ENCODE results near the gene ASPRV1.

Gene ASPRV1

DNA sequence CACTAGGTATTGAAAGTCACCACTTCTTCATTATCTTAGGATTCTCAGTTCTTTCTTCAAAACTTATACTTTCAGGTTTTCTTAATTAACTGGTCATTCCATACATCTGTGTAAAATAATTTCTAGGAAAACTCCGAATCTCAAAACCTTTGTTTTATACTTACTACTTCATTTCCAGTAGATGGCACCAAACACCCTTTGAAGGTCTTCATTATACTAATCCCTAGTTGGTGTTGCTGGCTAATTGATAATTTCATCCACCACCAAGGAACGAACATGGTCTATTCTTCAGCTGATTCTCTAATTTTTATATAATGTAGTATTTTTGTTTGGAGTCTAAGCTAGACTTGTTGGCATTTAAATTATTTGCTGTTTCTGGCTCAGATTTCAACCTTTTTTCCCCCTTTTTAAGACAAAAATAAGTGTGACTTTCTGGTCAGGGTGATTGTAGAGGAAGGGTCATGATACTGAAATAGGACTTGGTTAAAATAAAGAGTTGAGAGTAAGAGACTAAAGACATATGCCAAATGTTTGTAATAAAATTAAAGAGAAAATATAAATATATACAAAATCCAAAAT is 49.4 kb downstream of the ASPRV1 start:
- no peak overlapping the region for H3K4me3 ChIP-seq (ENCODE audit: low read depth, low read length)
- H3K9ac ChIP-seq (ENCODE audit: low read depth, low read length): no peak overlapping the region
- H3K27me3 ChIP-seq (ENCODE audit: control insufficient read depth, insufficient read depth, low read length): no peaks in the 10 kb centered on the region
- H3K9me3 ChIP-seq (ENCODE audit: control insufficient read depth, insufficient read depth, low read length): no peaks in the 10 kb centered on the region
- H3K4me1 ChIP-seq (ENCODE audit: control insufficient read depth, insufficient read depth, low read length): no peaks in the 10 kb centered on the region
- H3K36me3 ChIP-seq (ENCODE audit: control insufficient read depth, insufficient read depth, low read length): peaks cover 3% of the 10 kb centered on the region
